Measurements from ENCODE around the gene KRT14. TPM values are rescaled to one million over a fixed set of nuclear protein-coding genes. Genes with fewer than 3 reads are reported as not detected.
"Not testable (repeated sequence)": the region's sequence is repeated elsewhere in the genome, so short reads cannot be mapped to it uniquely, and the experiment has no call there.

KRT14 gene
- total RNA-seq, 3 donors from 2014 or later, result not detected

GRCh38 chr17:41544491-41544892, 42.2 kb downstream of the KRT14 start:
- Mint-ChIP-seq H3K36me3 (ENCODE audit: insufficient read depth) (no peaks in the 10 kb centered on the region), H3K27me3 (ENCODE audit: low read depth) (peaks cover 7% of the 10 kb centered on the region), H3K9me3 (peaks cover 8% of the 10 kb centered on the region), H3K4me3 (no peak overlapping the region), H3K4me1 (ENCODE audit: low read depth) (peaks cover 18% of the 10 kb centered on the region)
- ATAC-seq (no peak), DNase-seq (no peak)

- not testable (repeated sequence) for H3K4me1 Mint-ChIP-seq (ENCODE audit: low read depth); DNase-seq; H3K4me3 Mint-ChIP-seq; H3K27me3 Mint-ChIP-seq (ENCODE audit: low read depth); H3K9me3 Mint-ChIP-seq; H3K36me3 Mint-ChIP-seq (ENCODE audit: insufficient read depth); ATAC-seq
Measured at GRCh38 chr17:41542786-41543185, 43.9 kb downstream of the KRT14 start.

- peaks cover 6% of the 10 kb centered on the region for H3K27me3 Mint-ChIP-seq (ENCODE audit: low read depth)
- ATAC-seq, result no peak
- no peak for DNase-seq
- H3K4me3 Mint-ChIP-seq, result no peak overlapping the region
- H3K9me3 Mint-ChIP-seq, result peaks cover 8% of the 10 kb centered on the region
- H3K36me3 Mint-ChIP-seq (ENCODE audit: insufficient read depth), result no peaks in the 10 kb centered on the region
- H3K4me1 Mint-ChIP-seq (ENCODE audit: low read depth), result no peaks in the 10 kb centered on the region
Measured at GRCh38 chr17:41542357-41542756, 44.3 kb downstream of the KRT14 start.

- Mint-ChIP-seq H3K4me1 (ENCODE audit: low read depth) (no peaks in the 10 kb centered on the region), H3K9me3 (no peaks in the 10 kb centered on the region), H3K27me3 (ENCODE audit: low read depth) (peaks cover 6% of the 10 kb centered on the region), H3K4me3 (no peak overlapping the region), H3K36me3 (ENCODE audit: insufficient read depth) (no peaks in the 10 kb centered on the region)
- ATAC-seq (no peak), DNase-seq (no peak)
Measured at GRCh38 chr17:41540921-41541625, 45.6 kb downstream of the KRT14 start.

- DNase-seq (no peak), ATAC-seq (no peak)
- H3K4me1 Mint-ChIP-seq (ENCODE audit: low read depth), result no peaks in the 10 kb centered on the region
- no peak overlapping the region for H3K4me3 Mint-ChIP-seq
- H3K36me3 Mint-ChIP-seq (ENCODE audit: insufficient read depth), result no peaks in the 10 kb centered on the region
- no peaks in the 10 kb centered on the region for H3K9me3 Mint-ChIP-seq
- H3K27me3 Mint-ChIP-seq (ENCODE audit: low read depth), result peaks cover 11% of the 10 kb centered on the region
Measured at GRCh38 chr17:41539979-41540701, 46.6 kb downstream of the KRT14 start.

GRCh38 chr17:41539071-41539492, 47.6 kb downstream of the KRT14 start:
- Mint-ChIP-seq H3K4me3 (no peak overlapping the region), H3K27me3 (ENCODE audit: low read depth) (peaks cover 11% of the 10 kb centered on the region), H3K9me3 (no peaks in the 10 kb centered on the region), H3K36me3 (ENCODE audit: insufficient read depth) (no peaks in the 10 kb centered on the region), H3K4me1 (ENCODE audit: low read depth) (no peaks in the 10 kb centered on the region)
- DNase-seq, result no peak
- ATAC-seq, result no peak

GRCh38 chr17:41538565-41538991, 48.1 kb downstream of the KRT14 start:
- H3K36me3 Mint-ChIP-seq (ENCODE audit: insufficient read depth), result no peaks in the 10 kb centered on the region
- H3K9me3 Mint-ChIP-seq, result no peaks in the 10 kb centered on the region
- H3K4me1 Mint-ChIP-seq (ENCODE audit: low read depth), result no peaks in the 10 kb centered on the region
- ATAC-seq (no peak), DNase-seq (no peak)
- H3K4me3 Mint-ChIP-seq, result no peak overlapping the region
- H3K27me3 Mint-ChIP-seq (ENCODE audit: low read depth), result peaks cover 10% of the 10 kb centered on the region

GRCh38 chr17:41537990-41538389, 48.7 kb downstream of the KRT14 start:
- H3K4me3 Mint-ChIP-seq, result no peak overlapping the region
- no peaks in the 10 kb centered on the region for H3K9me3 Mint-ChIP-seq
- H3K4me1 Mint-ChIP-seq (ENCODE audit: low read depth), result no peaks in the 10 kb centered on the region
- H3K27me3 Mint-ChIP-seq (ENCODE audit: low read depth), result peaks cover 10% of the 10 kb centered on the region
- DNase-seq, result no peak
- H3K36me3 Mint-ChIP-seq (ENCODE audit: insufficient read depth), result no peaks in the 10 kb centered on the region
- ATAC-seq, result no peak

GRCh38 chr17:41537614-41537954, 49.1 kb downstream of the KRT14 start:
- ATAC-seq (no peak), DNase-seq (no peak)
- H3K36me3 Mint-ChIP-seq (ENCODE audit: insufficient read depth), result no peaks in the 10 kb centered on the region
- H3K9me3 Mint-ChIP-seq, result no peaks in the 10 kb centered on the region
- H3K4me1 Mint-ChIP-seq (ENCODE audit: low read depth), result no peaks in the 10 kb centered on the region
- no peak overlapping the region for H3K4me3 Mint-ChIP-seq
- H3K27me3 Mint-ChIP-seq (ENCODE audit: low read depth), result peaks cover 12% of the 10 kb centered on the region

GRCh38 chr17:41536741-41537613, 49.7 kb downstream of the KRT14 start:
- no peaks in the 10 kb centered on the region for H3K9me3 Mint-ChIP-seq
- no peak for DNase-seq
- no peak overlapping the region for H3K4me3 Mint-ChIP-seq
- no peaks in the 10 kb centered on the region for H3K36me3 Mint-ChIP-seq (ENCODE audit: insufficient read depth)
- H3K27me3 Mint-ChIP-seq (ENCODE audit: low read depth), result peaks cover 18% of the 10 kb centered on the region
- H3K4me1 Mint-ChIP-seq (ENCODE audit: low read depth), result no peaks in the 10 kb centered on the region
- ATAC-seq, result no peak

- Mint-ChIP-seq H3K4me1 (ENCODE audit: low read depth) (no peaks in the 10 kb centered on the region), H3K9me3 (no peaks in the 10 kb centered on the region), H3K4me3 (no peak overlapping the region), H3K36me3 (ENCODE audit: insufficient read depth) (no peaks in the 10 kb centered on the region), H3K27me3 (ENCODE audit: low read depth) (peaks cover 22% of the 10 kb centered on the region)
- ATAC-seq (no peak), DNase-seq (no peak)
Measured at GRCh38 chr17:41535764-41536481, 50.8 kb downstream of the KRT14 start.

GRCh38 chr17:41534899-41535546, 51.7 kb downstream of the KRT14 start:
- no peak overlapping the region for H3K4me3 Mint-ChIP-seq
- no peaks in the 10 kb centered on the region for H3K9me3 Mint-ChIP-seq
- peaks cover 27% of the 10 kb centered on the region for H3K27me3 Mint-ChIP-seq (ENCODE audit: low read depth)
- DNase-seq, result no peak
- no peaks in the 10 kb centered on the region for H3K4me1 Mint-ChIP-seq (ENCODE audit: low read depth)
- no peaks in the 10 kb centered on the region for H3K36me3 Mint-ChIP-seq (ENCODE audit: insufficient read depth)
- ATAC-seq, result no peak

- peaks cover 41% of the 10 kb centered on the region for H3K27me3 Mint-ChIP-seq (ENCODE audit: low read depth)
- peaks cover 2% of the 10 kb centered on the region for H3K4me1 Mint-ChIP-seq (ENCODE audit: low read depth)
- no peak overlapping the region for H3K4me3 Mint-ChIP-seq
- DNase-seq, result no peak
- no peaks in the 10 kb centered on the region for H3K9me3 Mint-ChIP-seq
- ATAC-seq, result no peak
- no peaks in the 10 kb centered on the region for H3K36me3 Mint-ChIP-seq (ENCODE audit: insufficient read depth)
Measured at GRCh38 chr17:41533613-41534012, 53.1 kb downstream of the KRT14 start.

Measured in activated T-cell treated with anti-CD3 and anti-CD28 coated beads, Interleukin-2, amount 50 U/mL, for 4 hours (primary cell).